HEK293 (cell line): Measurements from ENCODE around the gene SIPA1.

Experiments
- CTCF ChIA-PET: fragments of 350-600 bp; formaldehyde crosslinking; extraction: SDS; loops from one replicate; lab custom pipeline; 2021; ENCODE audit warnings: antibody characterized with exemption; lab: Yijun Ruan, JAX
- POLR2A ChIA-PET: fragments of 300-600 bp; formaldehyde crosslinking; extraction: SDS; loops from one replicate; lab custom pipeline; 2020; ENCODE audit warnings: antibody characterized with exemption, inconsistent platforms; lab: Yijun Ruan, JAX
- H3K27ac ChIP-seq: fragments of 200-500 bp; sonication (Bioruptor generic); 2 replicates; pipeline ENCODE4 v1.5.1; 2014; ENCODE audit warnings: low read depth, low read length, control low read depth, inconsistent platforms; ENCODE audit errors: extremely low read depth
- H3K36me3 ChIP-seq, 2 experiments: fragments of 200-500 bp in 1 of 2; sonication (Bioruptor generic) in 1 of 2; 1 replicate in 1 of 2; 2 replicates in 1 of 2; pipeline ENCODE4 v1.5.1; 2014 to 2017; ENCODE audit warnings: inconsistent platforms in 2 of 2, low read length in 2 of 2; ENCODE audit not compliant: control insufficient read depth in 2 of 2, insufficient read depth in 1 of 2
- H3K4me1 ChIP-seq: fragments of 200-500 bp; sonication (Bioruptor generic); 2 replicates; pipeline ENCODE4 v1.5.1; 2014; ENCODE audit warnings: mild to moderate bottlenecking, low read length, inconsistent platforms; ENCODE audit not compliant: control insufficient read depth, insufficient read depth
- H3K4me3 ChIP-seq: 2 replicates; pipeline ENCODE4 v1.5.1; 2011; ENCODE audit warnings: low read depth, mild to moderate bottlenecking, control low read depth, low read length, moderate library complexity
- H3K9me3 ChIP-seq: fragments of 200-500 bp; sonication (Bioruptor generic); 2 replicates; pipeline ENCODE4 v1.5.1; 2014; ENCODE audit warnings: low read depth, low read length, inconsistent platforms; ENCODE audit not compliant: control insufficient read depth, insufficient read depth
- CTCF ChIP-seq: fragments of 450-650 bp; formaldehyde crosslinking; IDR thresholded peaks from 2 replicates; pipeline ENCODE4 v1.5.1; 2016; ENCODE audit warnings: missing biosample characterization, missing genetic modification characterization
- FEZF1 ChIP-seq: fragments of 450-650 bp; formaldehyde crosslinking; IDR thresholded peaks from 2 replicates; pipeline ENCODE4 v1.5.1; 2016; ENCODE audit warnings: missing biosample characterization, missing genetic modification characterization
- HOXC10 ChIP-seq: sonication (generic); formaldehyde crosslinking; IDR thresholded peaks from 2 replicates; pipeline ENCODE4 v1.8.1; 2023; ENCODE audit warnings: mild to moderate bottlenecking, missing genetic modification reagents
- KLF1 ChIP-seq: fragments of 450-650 bp; formaldehyde crosslinking; IDR thresholded peaks from 2 replicates; pipeline ENCODE4 v1.5.1; 2016; ENCODE audit warnings: missing biosample characterization, missing genetic modification characterization
- KLF9 ChIP-seq: fragments of 450-650 bp; formaldehyde crosslinking; IDR thresholded peaks from 2 replicates; pipeline ENCODE4 v1.5.1; 2016; ENCODE audit warnings: missing biosample characterization, missing genetic modification characterization, low read depth
- OSR2 ChIP-seq: fragments of 450-650 bp; formaldehyde crosslinking; IDR thresholded peaks from 2 replicates; pipeline ENCODE4 v1.5.1; 2016; ENCODE audit warnings: missing biosample characterization, missing genetic modification characterization
- PRDM10 ChIP-seq: fragments of 450-650 bp; formaldehyde crosslinking; IDR thresholded peaks from 2 replicates; pipeline ENCODE4 v1.5.1; 2016; ENCODE audit warnings: missing biosample characterization, missing genetic modification characterization
- ZBTB1 ChIP-seq: fragments of 450-650 bp; formaldehyde crosslinking; IDR thresholded peaks from 2 replicates; pipeline ENCODE4 v1.5.1; 2016; ENCODE audit warnings: missing biosample characterization, missing genetic modification characterization
- ZBTB20 ChIP-seq: fragments of 450-650 bp; formaldehyde crosslinking; IDR thresholded peaks from 2 replicates; pipeline ENCODE4 v1.5.1; 2016; ENCODE audit warnings: missing biosample characterization, missing genetic modification characterization
- ZBTB6 ChIP-seq: fragments of 450-650 bp; formaldehyde crosslinking; IDR thresholded peaks from 2 replicates; pipeline ENCODE4 v1.5.1; 2017; ENCODE audit warnings: missing biosample characterization, missing genetic modification characterization
- ZNF416 ChIP-seq: fragments of 450-650 bp; formaldehyde crosslinking; IDR thresholded peaks from 2 replicates; pipeline ENCODE4 v1.5.1; 2016; ENCODE audit warnings: missing biosample characterization, missing genetic modification characterization
- ZNF513 ChIP-seq: fragments of 450-650 bp; IDR thresholded peaks from 2 replicates; pipeline ENCODE4 v1.5.1; 2018; ENCODE audit warnings: missing biosample characterization, missing genetic modification characterization
- TF ChIP-seq, protein P1 (sequence below): fragments of 450-650 bp; formaldehyde crosslinking; IDR thresholded peaks from 2 replicates; pipeline ENCODE4 v1.5.1; 2016; ENCODE audit warnings: missing biosample characterization, missing genetic modification characterization
- TF ChIP-seq, protein P2 (sequence below): fragments of 450-650 bp; formaldehyde crosslinking; IDR thresholded peaks from 2 replicates; pipeline ENCODE4 v1.5.1; 2016; ENCODE audit warnings: missing biosample characterization, missing genetic modification characterization

SIPA1 gene

GRCh38 chr11:65661599-65662246 lies 23.8 kb downstream of the SIPA1 start (continued):
- TF ChIP-seq ZBTB6: no peak

GRCh38 chr11:65662247-65662798 lies 24.4 kb downstream of the SIPA1 start:
- TF ChIP-seq ZBTB1 (tag by site-specific recombination) (no peak), KLF9 (tag by site-specific recombination) (peak; percentile 40)
- Histone ChIP-seq H3K36me3 (peaks cover 7 to 41% of the 10 kb centered on the region in 2 experiments; a peak in 2 of 3 replicates), H3K4me1 (no peaks in the 10 kb centered on the region), H3K9me3 (no peaks in the 10 kb centered on the region), H3K27ac (peak overlapping the region; percentile 93; the same call in 1 of the 2 replicates), H3K4me3 (peak overlapping the region; percentile 82)
- POLR2A ChIA-PET: interaction anchor here (1.0 to 3.0 kb wide), 16 partner anchors 9 to 228 kb away, joined by 3 to 34 read pairs (median 7); partner anchors contain the start of genes CCDC85B, FIBP, KAT5 and MALAT1
- CTCF ChIA-PET: interaction anchor here (0.7 kb wide), 1 partner anchor 382 kb away, joined by 3 read pairs; no protein-coding TSS in a partner anchor

DNA sequence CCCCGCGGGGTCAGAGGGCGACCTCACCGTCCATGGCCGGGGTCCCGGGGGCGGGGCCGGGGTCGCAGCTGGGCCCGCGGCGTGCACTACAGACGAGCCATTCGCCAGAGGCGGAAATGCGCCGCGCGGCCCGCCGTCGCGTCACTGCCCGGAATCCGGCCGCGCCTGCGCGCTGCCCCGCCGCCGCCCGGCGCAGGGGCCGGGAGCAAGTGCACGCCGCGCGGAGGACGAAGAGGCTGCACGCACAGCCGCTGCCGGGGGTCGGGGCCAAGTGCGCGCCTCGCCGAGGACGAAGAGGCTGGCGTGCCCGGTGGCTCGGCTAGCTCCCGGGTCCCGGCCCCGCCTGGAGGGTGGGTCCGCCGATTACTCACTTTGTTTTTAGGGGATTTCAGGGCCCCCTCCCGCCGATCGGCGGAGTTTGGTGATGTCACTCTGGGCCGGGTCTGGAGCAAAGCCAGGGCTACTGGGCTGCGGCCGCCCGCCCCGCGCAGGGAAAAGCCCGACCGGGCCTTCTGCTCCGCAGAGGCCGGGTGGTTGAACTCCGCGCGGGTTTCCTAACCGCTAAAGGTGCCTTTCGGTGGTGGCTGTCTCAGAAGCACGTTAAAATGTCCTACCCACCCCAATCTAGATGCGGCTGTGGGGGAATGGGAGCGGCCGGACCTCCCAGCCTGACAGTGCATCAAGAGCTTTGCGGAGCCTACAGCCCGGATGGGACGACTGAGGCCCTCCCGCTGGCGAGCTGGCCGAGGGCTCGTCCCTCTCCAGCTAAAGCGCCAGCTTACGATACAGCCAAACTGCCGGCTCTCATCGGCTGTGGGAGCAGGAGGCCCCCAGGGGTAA lies 25.1 kb downstream of the SIPA1 start, which contains the start of gene RELA:
Gene RELA, minus strand, starts transcription at position 118 of the 840 bp plus-strand sequence. Its CDS starts 84 bp downstream, at position 34.
- ChIA-PET POLR2A (interaction anchor here (0.8 to 3.0 kb wide), 21 partner anchors 9 to 227 kb away, joined by 3 to 34 read pairs (median 6); partner anchors contain the start of genes CCDC85B, FIBP, KAT5 and MALAT1), CTCF (no interaction called here)
- peak within 1 kb of the TSS; percentile 93 for H3K27ac ChIP-seq
- no peaks in the 10 kb centered on the region for H3K4me1 ChIP-seq
- H3K36me3 ChIP-seq: peaks cover 7 to 34% of the 10 kb centered on the region in 2 experiments; a peak in 2 of 3 replicates
- no peaks in the 10 kb centered on the region for H3K9me3 ChIP-seq
- H3K4me3 ChIP-seq: peak within 1 kb of the TSS; percentile 82
- TF ChIP-seq FEZF1 (tag by site-specific recombination) (no peak), ZNF416 (tag by site-specific recombination) (no peak), PRDM10 (tag by site-specific recombination) (peak; percentile 94), ZBTB20 (tag by site-specific recombination) (peak; percentile 71; the same call in 1 of the 2 replicates), OSR2 (peak; percentile 87), ZNF513 (tag by site-specific recombination) (no peak), KLF1 (peak; percentile 44), HOXC10 (CRISPR knock-in tag) (no peak), CTCF (no peak)
- TF ChIP-seq, protein P1, sequence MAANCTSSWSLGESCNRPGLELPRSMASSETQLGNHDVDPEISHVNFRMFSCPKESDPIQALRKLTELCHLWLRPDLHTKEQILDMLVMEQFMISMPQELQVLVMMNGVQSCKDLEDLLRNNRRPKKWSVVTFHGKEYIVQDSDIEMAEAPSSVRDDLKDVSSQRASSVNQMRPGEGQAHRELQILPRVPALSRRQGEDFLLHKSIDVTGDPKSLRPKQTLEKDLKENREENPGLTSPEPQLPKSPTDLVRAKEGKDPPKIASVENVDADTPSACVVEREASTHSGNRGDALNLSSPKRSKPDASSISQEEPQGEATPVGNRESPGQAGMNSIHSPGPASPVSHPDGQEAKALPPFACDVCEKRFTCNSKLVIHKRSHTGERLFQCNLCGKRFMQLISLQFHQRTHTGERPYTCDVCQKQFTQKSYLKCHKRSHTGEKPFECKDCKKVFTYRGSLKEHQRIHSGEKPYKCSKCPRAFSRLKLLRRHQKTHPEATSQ (tag by site-specific recombination): no peak; the same call in 1 of the 2 replicates
- TF ChIP-seq, protein P2, sequence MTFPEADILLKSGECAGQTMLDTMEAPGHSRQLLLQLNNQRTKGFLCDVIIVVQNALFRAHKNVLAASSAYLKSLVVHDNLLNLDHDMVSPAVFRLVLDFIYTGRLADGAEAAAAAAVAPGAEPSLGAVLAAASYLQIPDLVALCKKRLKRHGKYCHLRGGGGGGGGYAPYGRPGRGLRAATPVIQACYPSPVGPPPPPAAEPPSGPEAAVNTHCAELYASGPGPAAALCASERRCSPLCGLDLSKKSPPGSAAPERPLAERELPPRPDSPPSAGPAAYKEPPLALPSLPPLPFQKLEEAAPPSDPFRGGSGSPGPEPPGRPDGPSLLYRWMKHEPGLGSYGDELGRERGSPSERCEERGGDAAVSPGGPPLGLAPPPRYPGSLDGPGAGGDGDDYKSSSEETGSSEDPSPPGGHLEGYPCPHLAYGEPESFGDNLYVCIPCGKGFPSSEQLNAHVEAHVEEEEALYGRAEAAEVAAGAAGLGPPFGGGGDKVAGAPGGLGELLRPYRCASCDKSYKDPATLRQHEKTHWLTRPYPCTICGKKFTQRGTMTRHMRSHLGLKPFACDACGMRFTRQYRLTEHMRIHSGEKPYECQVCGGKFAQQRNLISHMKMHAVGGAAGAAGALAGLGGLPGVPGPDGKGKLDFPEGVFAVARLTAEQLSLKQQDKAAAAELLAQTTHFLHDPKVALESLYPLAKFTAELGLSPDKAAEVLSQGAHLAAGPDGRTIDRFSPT (tag by site-specific recombination): no peak
